ENCODE data around the gene CD300LF.

Gene CD300LF

GRCh38 chr17:74663561-74663960 lies 49.2 kb downstream of the CD300LF start:
- no peak overlapping the region for H3K4me3 ChIP-seq (ENCODE audit: low read length)
- no peak for DNase-seq (ENCODE audit: low read depth)

DNA sequence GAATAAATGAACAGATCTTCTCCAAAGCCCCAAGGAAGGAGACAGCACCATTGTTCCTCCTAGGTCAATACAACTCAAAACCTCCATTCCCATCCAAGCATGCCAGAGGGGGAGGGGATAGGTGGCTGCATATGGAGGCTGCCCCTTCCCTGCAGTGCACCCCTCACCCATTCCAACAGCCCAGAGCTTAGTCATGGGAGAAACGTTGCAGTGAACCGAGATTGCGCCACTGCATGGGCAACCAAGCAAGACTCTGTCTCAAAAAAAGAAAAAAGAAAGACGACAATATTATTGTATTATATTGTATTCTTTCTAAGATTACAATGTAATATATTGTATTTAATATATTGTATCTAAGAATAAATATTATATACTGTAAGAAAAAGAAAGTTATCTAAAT lies 52.8 kb downstream of the CD300LF start:
- no peak for DNase-seq (ENCODE audit: low read depth)

More at GRCh38 chr17:74663561-74663960, 49.2 kb downstream of the CD300LF start:
- no peak for TF ChIP-seq CTCF (conservative IDR thresholded peaks at IDR 0.05; ENCODE audit: low read depth, low read length)

GRCh38 chr17:74658620-74659019 lies 54.1 kb downstream of the CD300LF start:
- TF ChIP-seq CTCF (conservative IDR thresholded peaks at IDR 0.05; ENCODE audit: low read depth, low read length): no peak
- no peak for DNase-seq (ENCODE audit: low read depth)
- no peak overlapping the region for H3K4me3 ChIP-seq (ENCODE audit: low read length)

More for the DNA sequence above, 52.8 kb downstream of the CD300LF start:
- no peak for TF ChIP-seq CTCF (conservative IDR thresholded peaks at IDR 0.05; ENCODE audit: low read depth, low read length)
- H3K4me3 ChIP-seq (ENCODE audit: low read length): no peak overlapping the region

GRCh38 chr17:74654742-74655141 lies 58.0 kb downstream of the CD300LF start:
- no peak for DNase-seq (ENCODE audit: low read depth)
- TF ChIP-seq CTCF (conservative IDR thresholded peaks at IDR 0.05; ENCODE audit: low read depth, low read length): no peak
- no peak overlapping the region for H3K4me3 ChIP-seq (ENCODE audit: low read length)

GRCh38 chr17:74652020-74652419 lies 60.7 kb downstream of the CD300LF start:
- no peak for DNase-seq (ENCODE audit: low read depth)
- no peak overlapping the region for H3K4me3 ChIP-seq (ENCODE audit: low read length)
- no peak for TF ChIP-seq CTCF (conservative IDR thresholded peaks at IDR 0.05; ENCODE audit: low read depth, low read length)

DNA sequence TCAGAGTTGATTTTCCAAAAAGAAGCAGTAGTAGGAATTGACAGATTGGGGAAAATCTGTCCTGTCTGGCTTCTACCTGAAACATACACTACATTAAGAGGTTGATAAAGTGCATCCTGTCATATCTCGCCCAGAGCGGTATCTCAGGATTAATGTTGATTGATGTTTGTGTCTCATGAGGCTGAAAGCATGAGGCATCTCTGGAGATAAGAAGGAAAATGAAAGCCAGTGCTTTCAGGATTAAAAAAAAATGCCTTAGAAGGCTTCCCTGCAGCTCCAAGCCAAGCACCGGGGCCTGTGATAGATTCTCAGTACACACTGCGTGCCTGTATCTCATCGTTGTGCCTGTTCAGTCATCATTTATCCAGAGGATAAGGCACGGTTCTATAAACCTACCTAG lies 62.8 kb downstream of the CD300LF start:
- TF ChIP-seq CTCF (conservative IDR thresholded peaks at IDR 0.05; ENCODE audit: low read depth, low read length): no peak
- no peak overlapping the region for H3K4me3 ChIP-seq (ENCODE audit: low read length)
- no peak for DNase-seq (ENCODE audit: low read depth)

- no peak for TF ChIP-seq CTCF (conservative IDR thresholded peaks at IDR 0.05; ENCODE audit: low read depth, low read length)
- no peak overlapping the region for H3K4me3 ChIP-seq (ENCODE audit: low read length)
Observed at GRCh38 chr17:74647871-74648672, 64.7 kb downstream of the CD300LF start.

More at GRCh38 chr17:74647871-74648672, 64.7 kb downstream of the CD300LF start:
- no peak for DNase-seq (ENCODE audit: low read depth)

Measured in retinal pigment epithelial cell (primary cell).